ENCODE results near the gene OXCT1. TPM values are rescaled to one million over a fixed set of nuclear protein-coding genes. Genes with fewer than 3 reads are reported as not detected.

OXCT1 gene
- total and polyA plus RNA-seq, 2 of the 13 experiments (the other 11 are each of a cell fraction or from before 2014, with no cell fraction given): 0.92 to 4.7 TPM

DNA sequence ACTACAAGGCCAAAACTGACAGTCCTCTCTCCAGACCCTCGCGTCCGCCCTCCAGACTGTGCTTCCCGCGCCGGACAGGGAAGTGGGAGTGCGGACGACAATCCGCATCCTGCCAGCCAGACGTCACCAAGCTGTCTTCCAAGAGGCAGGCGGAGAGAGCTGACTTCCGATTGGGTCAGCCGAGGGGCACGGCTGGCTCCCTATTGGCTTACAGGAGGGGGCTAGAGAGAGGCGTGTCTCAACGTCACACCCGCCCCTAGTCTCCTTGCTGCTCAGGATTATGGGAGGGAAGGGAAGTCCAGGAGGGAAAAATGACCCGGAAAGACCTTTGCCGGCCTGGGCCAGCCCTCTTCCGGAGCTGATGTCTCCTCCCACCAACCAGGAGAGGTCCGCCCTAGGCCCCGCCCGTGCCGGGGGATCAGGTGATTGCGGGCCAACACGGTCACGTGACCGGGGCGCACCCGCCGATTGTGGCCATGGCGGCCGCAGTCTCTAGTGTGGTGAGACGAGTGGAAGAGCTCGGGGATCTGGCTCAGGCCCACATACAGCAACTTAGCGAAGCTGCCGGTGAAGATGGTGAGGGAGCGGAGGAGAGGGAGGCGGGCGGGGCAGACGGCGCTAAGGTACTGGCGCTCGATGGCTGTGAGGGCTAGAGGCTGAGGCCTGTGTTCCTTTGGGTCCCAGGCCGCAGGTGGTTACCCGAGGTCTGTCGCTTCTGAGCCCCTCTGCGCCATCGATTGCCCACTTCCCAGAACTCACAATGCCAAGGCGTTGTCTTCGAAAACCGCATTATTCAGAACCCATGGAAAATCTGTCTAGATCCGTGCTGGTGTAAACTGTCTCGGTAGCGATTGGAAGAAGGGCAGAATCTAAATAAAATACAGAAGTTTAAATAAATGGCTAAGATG, 33.9 kb upstream of the OXCT1 start, which contains the start of gene RIMOC1 (continued):
- peak; percentile 88; the same call in 1 of the 2 replicates for TF ChIP-seq AHR (CRISPR knock-in tag; IDR thresholded peaks at IDR 0.05)
- TF ChIP-seq ZNF382 (CRISPR knock-in tag; IDR thresholded peaks at IDR 0.05; ENCODE audit: borderline replicate concordance): no peak
- TF ChIP-seq ZNF34 (CRISPR knock-in tag; IDR thresholded peaks at IDR 0.05; ENCODE audit: borderline replicate concordance): peak; percentile 54; the same call in 1 of the 2 replicates
- peak; percentile 40 for TF ChIP-seq NCOA2 (CRISPR knock-in tag; IDR thresholded peaks at IDR 0.05)
- TF ChIP-seq DBP (CRISPR knock-in tag; IDR thresholded peaks at IDR 0.05; ENCODE audit: not compliant biosample characterization): no peak
- TF ChIP-seq ATF5 (CRISPR knock-in tag; IDR thresholded peaks at IDR 0.05; ENCODE audit: low read depth): 0 out of 2 replicates have a peak, but pooled peaks have one; percentile 79
- TF ChIP-seq TCF7 (IDR thresholded peaks at IDR 0.05; ENCODE audit: low read depth): no peak
- TF ChIP-seq, protein P1, sequence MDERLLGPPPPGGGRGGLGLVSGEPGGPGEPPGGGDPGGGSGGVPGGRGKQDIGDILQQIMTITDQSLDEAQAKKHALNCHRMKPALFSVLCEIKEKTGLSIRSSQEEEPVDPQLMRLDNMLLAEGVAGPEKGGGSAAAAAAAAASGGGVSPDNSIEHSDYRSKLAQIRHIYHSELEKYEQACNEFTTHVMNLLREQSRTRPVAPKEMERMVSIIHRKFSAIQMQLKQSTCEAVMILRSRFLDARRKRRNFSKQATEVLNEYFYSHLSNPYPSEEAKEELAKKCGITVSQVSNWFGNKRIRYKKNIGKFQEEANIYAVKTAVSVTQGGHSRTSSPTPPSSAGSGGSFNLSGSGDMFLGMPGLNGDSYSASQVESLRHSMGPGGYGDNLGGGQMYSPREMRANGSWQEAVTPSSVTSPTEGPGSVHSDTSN (CRISPR knock-in tag; IDR thresholded peaks at IDR 0.05): no peak
- peak; percentile 76; the same call in 1 of the 2 replicates for TF ChIP-seq TEAD2 (CRISPR knock-in tag; IDR thresholded peaks at IDR 0.05)
- TF ChIP-seq BRCA1 (CRISPR knock-in tag; IDR thresholded peaks at IDR 0.05): peak; percentile 86; the same call in 1 of the 2 replicates
- peak; percentile 95 for TF ChIP-seq ZNF407 (CRISPR knock-in tag; IDR thresholded peaks at IDR 0.05; ENCODE audit: not compliant biosample characterization)
- TF ChIP-seq KLF9 (CRISPR knock-in tag; IDR thresholded peaks at IDR 0.05; ENCODE audit: low read depth): no peak
- TF ChIP-seq MATR3 (CRISPR knock-in tag; IDR thresholded peaks at IDR 0.05): no peak
- TF ChIP-seq RBM39 (IDR thresholded peaks at IDR 0.05; ENCODE audit: low read depth, low read length, poor library complexity, severe bottlenecking): peak; percentile 26
- TF ChIP-seq CCDC6 (CRISPR knock-in tag; IDR thresholded peaks at IDR 0.05): peak; percentile 76
- no peak for TF ChIP-seq CHCHD3 (CRISPR knock-in tag; IDR thresholded peaks at IDR 0.05)
- peak; percentile 70 for TF ChIP-seq ZNF781 (CRISPR knock-in tag; IDR thresholded peaks at IDR 0.05; ENCODE audit: borderline replicate concordance, not compliant biosample characterization)
